WTC11 (cell line): ENCODE results near the gene ARHGAP15. TPM values are rescaled to one million over a fixed set of nuclear protein-coding genes. Genes with fewer than 3 reads are reported as not detected.

Experiments
- ATAC-seq: fragments of 200-7000 bp; cut with Tn5 transposase; 2 replicates; pipeline ENCODE4 v1.10.0; 2021; ENCODE audit warnings: mild to moderate bottlenecking, moderate library complexity
- CTCF ChIA-PET: fragments of 300-600 bp; sonication (Branson Sonifier 250); formaldehyde crosslinking; loops from one replicate; lab custom pipeline; 2021; ENCODE audit warnings: antibody characterized with exemption; lab: Charles Lee
- POLR2A ChIA-PET: fragments of 350-600 bp; sonication (Branson Sonifier 250); formaldehyde crosslinking; loops from one replicate; lab custom pipeline; 2021; ENCODE audit warnings: antibody characterized with exemption; lab: Charles Lee
- DNase-seq: peaks from one replicate; pipeline ENCODE4 v3.0.0; 2021; ENCODE audit warnings: low spot score
- H3K27ac Mint-ChIP-seq: 2 replicates; pipeline ENCODE4 v1.8.0; 2021; ENCODE audit warnings: mixed read lengths
- H3K27me3 Mint-ChIP-seq: 2 replicates; pipeline ENCODE4 v1.8.0; 2021; ENCODE audit warnings: low read depth, mild to moderate bottlenecking, moderate library complexity, mixed read lengths
- H3K36me3 Mint-ChIP-seq: 2 replicates; pipeline ENCODE4 v1.8.0; 2021; ENCODE audit warnings: mixed read lengths
- H3K4me1 Mint-ChIP-seq: 2 replicates; pipeline ENCODE4 v1.8.0; 2022; ENCODE audit warnings: mixed read lengths
- H3K4me3 Mint-ChIP-seq: 2 replicates; pipeline ENCODE4 v1.8.0; 2021; ENCODE audit warnings: mild to moderate bottlenecking, moderate library complexity, mixed read lengths
- H3K9me3 Mint-ChIP-seq: 2 replicates; pipeline ENCODE4 v1.8.0; 2021; ENCODE audit warnings: mixed read lengths
- CBFB ChIP-seq: sonication (generic); formaldehyde crosslinking; IDR thresholded peaks from 2 replicates; pipeline ENCODE4 v1.8.1; 2022; ENCODE audit warnings: mild to moderate bottlenecking, low read depth, missing genetic modification reagents
- KAT7 ChIP-seq: sonication (generic); formaldehyde crosslinking; IDR thresholded peaks from 2 replicates; pipeline ENCODE4 v1.8.1; 2023; ENCODE audit warnings: missing genetic modification reagents, mild to moderate bottlenecking, borderline replicate concordance
- NFYB ChIP-seq: sonication (generic); formaldehyde crosslinking; conservative IDR thresholded peaks from 2 replicates; pipeline ENCODE4 v1.8.0; 2022; ENCODE audit warnings: low read depth, missing genetic modification reagents
- NR2C2 ChIP-seq: sonication (generic); formaldehyde crosslinking; IDR thresholded peaks from 2 replicates; pipeline ENCODE4 v1.8.0; 2022; ENCODE audit warnings: mild to moderate bottlenecking, missing genetic modification reagents
- OVOL2 ChIP-seq: fragments of 250-450 bp; sonication (Bioruptor Pico); IDR thresholded peaks from 2 replicates; pipeline ENCODE4 v1.9.0; 2021; ENCODE audit warnings: mild to moderate bottlenecking, borderline replicate concordance
- STAT6 ChIP-seq: sonication (generic); formaldehyde crosslinking; conservative IDR thresholded peaks from 2 replicates; pipeline ENCODE4 v1.8.1; 2023; ENCODE audit warnings: mild to moderate bottlenecking, low read depth, missing genetic modification reagents, moderate library complexity
- TEAD4 ChIP-seq: sonication (generic); formaldehyde crosslinking; IDR thresholded peaks from 2 replicates; pipeline ENCODE4 v1.8.0; 2022; ENCODE audit warnings: mild to moderate bottlenecking, missing genetic modification reagents
- ZMAT4 ChIP-seq: fragments of 250-450 bp; sonication (Bioruptor Pico); IDR thresholded peaks from 2 replicates; pipeline ENCODE4 v1.9.0; 2021; ENCODE audit warnings: mild to moderate bottlenecking
- ZNF121 ChIP-seq: sonication (generic); formaldehyde crosslinking; IDR thresholded peaks from 2 replicates; pipeline ENCODE4 v1.8.0; 2023; ENCODE audit warnings: missing genetic modification reagents
- ZNF423 ChIP-seq: fragments of 250-450 bp; sonication (Bioruptor Pico); IDR thresholded peaks from 2 replicates; pipeline ENCODE4 v2.1.2; 2022; ENCODE audit warnings: mild to moderate bottlenecking, moderate library complexity
- ZNF425 ChIP-seq: fragments of 250-450 bp; sonication (Bioruptor Pico); conservative IDR thresholded peaks from 2 replicates; pipeline ENCODE4 v1.9.0; 2021; ENCODE audit warnings: mild to moderate bottlenecking
- total RNA-seq: library from RNA; stranded (reverse); gene quantifications from 3 replicates; pipeline ENCODE4 v1.2.3, GENCODE V29; 2021
- TF ChIP-seq, protein P1 (sequence below): fragments of 250-450 bp; sonication (Bioruptor Pico); IDR thresholded peaks from 2 replicates; pipeline ENCODE4 v1.8.0; 2021; ENCODE audit warnings: mild to moderate bottlenecking
- TF ChIP-seq, protein P2 (sequence below): sonication (generic); formaldehyde crosslinking; IDR thresholded peaks from 2 replicates; pipeline ENCODE4 v1.8.0; 2023; ENCODE audit warnings: missing genetic modification reagents
- TF ChIP-seq, protein P3 (sequence below): sonication (generic); formaldehyde crosslinking; IDR thresholded peaks from 2 replicates; pipeline ENCODE4 v1.8.0; 2022; ENCODE audit warnings: mild to moderate bottlenecking, missing genetic modification reagents
- TF ChIP-seq, protein P4 (sequence below): sonication (generic); formaldehyde crosslinking; IDR thresholded peaks from 2 replicates; pipeline ENCODE4 v1.8.1; 2023; ENCODE audit warnings: mild to moderate bottlenecking, missing genetic modification reagents, borderline replicate concordance
- TF ChIP-seq, protein P5 (sequence below): fragments of 250-450 bp; sonication (Bioruptor Pico); IDR thresholded peaks from 2 replicates; pipeline ENCODE4 v1.9.0; 2021; ENCODE audit warnings: mild to moderate bottlenecking, borderline replicate concordance

Gene ARHGAP15
- total RNA-seq, 1 experiment from 2014 or later: 0.28 TPM

- no peak overlapping the region for H3K4me3 Mint-ChIP-seq
- ChIA-PET POLR2A (no interaction called here), CTCF (no interaction called here)
- peaks cover 4% of the 10 kb centered on the region for H3K4me1 Mint-ChIP-seq
- no peak overlapping the region; the same call in 1 of the 2 replicates for H3K27ac Mint-ChIP-seq
- H3K27me3 Mint-ChIP-seq: no peaks in the 10 kb centered on the region
- DNase-seq: no peak
- peak; percentile 41; the same call in 1 of the 2 replicates for ATAC-seq
- no peaks in the 10 kb centered on the region for H3K9me3 Mint-ChIP-seq
- H3K36me3 Mint-ChIP-seq: no peaks in the 10 kb centered on the region
- TF ChIP-seq, protein P1, sequence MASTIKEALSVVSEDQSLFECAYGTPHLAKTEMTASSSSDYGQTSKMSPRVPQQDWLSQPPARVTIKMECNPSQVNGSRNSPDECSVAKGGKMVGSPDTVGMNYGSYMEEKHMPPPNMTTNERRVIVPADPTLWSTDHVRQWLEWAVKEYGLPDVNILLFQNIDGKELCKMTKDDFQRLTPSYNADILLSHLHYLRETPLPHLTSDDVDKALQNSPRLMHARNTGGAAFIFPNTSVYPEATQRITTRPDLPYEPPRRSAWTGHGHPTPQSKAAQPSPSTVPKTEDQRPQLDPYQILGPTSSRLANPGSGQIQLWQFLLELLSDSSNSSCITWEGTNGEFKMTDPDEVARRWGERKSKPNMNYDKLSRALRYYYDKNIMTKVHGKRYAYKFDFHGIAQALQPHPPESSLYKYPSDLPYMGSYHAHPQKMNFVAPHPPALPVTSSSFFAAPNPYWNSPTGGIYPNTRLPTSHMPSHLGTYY (CRISPR knock-in tag): no peak
- no peak for TF ChIP-seq ZNF423
- no peak for TF ChIP-seq CBFB (CRISPR knock-in tag)
- TF ChIP-seq, protein P2, sequence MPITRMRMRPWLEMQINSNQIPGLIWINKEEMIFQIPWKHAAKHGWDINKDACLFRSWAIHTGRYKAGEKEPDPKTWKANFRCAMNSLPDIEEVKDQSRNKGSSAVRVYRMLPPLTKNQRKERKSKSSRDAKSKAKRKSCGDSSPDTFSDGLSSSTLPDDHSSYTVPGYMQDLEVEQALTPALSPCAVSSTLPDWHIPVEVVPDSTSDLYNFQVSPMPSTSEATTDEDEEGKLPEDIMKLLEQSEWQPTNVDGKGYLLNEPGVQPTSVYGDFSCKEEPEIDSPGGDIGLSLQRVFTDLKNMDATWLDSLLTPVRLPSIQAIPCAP (CRISPR knock-in tag): no peak
- TF ChIP-seq NR2C2: no peak
- TF ChIP-seq STAT6: no peak
- no peak for TF ChIP-seq ZMAT4 (CRISPR knock-in tag)
- no peak for TF ChIP-seq OVOL2
- TF ChIP-seq TEAD4: no peak
- TF ChIP-seq ZNF121 (CRISPR knock-in tag): no peak
- TF ChIP-seq, protein P3, sequence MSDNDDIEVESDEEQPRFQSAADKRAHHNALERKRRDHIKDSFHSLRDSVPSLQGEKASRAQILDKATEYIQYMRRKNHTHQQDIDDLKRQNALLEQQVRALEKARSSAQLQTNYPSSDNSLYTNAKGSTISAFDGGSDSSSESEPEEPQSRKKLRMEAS: no peak
- TF ChIP-seq NFYB (CRISPR knock-in tag): no peak
- TF ChIP-seq KAT7 (CRISPR knock-in tag): no peak
- TF ChIP-seq, protein P4, sequence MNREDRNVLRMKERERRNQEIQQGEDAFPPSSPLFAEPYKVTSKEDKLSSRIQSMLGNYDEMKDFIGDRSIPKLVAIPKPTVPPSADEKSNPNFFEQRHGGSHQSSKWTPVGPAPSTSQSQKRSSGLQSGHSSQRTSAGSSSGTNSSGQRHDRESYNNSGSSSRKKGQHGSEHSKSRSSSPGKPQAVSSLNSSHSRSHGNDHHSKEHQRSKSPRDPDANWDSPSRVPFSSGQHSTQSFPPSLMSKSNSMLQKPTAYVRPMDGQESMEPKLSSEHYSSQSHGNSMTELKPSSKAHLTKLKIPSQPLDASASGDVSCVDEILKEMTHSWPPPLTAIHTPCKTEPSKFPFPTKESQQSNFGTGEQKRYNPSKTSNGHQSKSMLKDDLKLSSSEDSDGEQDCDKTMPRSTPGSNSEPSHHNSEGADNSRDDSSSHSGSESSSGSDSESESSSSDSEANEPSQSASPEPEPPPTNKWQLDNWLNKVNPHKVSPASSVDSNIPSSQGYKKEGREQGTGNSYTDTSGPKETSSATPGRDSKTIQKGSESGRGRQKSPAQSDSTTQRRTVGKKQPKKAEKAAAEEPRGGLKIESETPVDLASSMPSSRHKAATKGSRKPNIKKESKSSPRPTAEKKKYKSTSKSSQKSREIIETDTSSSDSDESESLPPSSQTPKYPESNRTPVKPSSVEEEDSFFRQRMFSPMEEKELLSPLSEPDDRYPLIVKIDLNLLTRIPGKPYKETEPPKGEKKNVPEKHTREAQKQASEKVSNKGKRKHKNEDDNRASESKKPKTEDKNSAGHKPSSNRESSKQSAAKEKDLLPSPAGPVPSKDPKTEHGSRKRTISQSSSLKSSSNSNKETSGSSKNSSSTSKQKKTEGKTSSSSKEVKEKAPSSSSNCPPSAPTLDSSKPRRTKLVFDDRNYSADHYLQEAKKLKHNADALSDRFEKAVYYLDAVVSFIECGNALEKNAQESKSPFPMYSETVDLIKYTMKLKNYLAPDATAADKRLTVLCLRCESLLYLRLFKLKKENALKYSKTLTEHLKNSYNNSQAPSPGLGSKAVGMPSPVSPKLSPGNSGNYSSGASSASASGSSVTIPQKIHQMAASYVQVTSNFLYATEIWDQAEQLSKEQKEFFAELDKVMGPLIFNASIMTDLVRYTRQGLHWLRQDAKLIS (CRISPR knock-in tag): no peak
- no peak for TF ChIP-seq ZNF425 (CRISPR knock-in tag)
- TF ChIP-seq, protein P5, sequence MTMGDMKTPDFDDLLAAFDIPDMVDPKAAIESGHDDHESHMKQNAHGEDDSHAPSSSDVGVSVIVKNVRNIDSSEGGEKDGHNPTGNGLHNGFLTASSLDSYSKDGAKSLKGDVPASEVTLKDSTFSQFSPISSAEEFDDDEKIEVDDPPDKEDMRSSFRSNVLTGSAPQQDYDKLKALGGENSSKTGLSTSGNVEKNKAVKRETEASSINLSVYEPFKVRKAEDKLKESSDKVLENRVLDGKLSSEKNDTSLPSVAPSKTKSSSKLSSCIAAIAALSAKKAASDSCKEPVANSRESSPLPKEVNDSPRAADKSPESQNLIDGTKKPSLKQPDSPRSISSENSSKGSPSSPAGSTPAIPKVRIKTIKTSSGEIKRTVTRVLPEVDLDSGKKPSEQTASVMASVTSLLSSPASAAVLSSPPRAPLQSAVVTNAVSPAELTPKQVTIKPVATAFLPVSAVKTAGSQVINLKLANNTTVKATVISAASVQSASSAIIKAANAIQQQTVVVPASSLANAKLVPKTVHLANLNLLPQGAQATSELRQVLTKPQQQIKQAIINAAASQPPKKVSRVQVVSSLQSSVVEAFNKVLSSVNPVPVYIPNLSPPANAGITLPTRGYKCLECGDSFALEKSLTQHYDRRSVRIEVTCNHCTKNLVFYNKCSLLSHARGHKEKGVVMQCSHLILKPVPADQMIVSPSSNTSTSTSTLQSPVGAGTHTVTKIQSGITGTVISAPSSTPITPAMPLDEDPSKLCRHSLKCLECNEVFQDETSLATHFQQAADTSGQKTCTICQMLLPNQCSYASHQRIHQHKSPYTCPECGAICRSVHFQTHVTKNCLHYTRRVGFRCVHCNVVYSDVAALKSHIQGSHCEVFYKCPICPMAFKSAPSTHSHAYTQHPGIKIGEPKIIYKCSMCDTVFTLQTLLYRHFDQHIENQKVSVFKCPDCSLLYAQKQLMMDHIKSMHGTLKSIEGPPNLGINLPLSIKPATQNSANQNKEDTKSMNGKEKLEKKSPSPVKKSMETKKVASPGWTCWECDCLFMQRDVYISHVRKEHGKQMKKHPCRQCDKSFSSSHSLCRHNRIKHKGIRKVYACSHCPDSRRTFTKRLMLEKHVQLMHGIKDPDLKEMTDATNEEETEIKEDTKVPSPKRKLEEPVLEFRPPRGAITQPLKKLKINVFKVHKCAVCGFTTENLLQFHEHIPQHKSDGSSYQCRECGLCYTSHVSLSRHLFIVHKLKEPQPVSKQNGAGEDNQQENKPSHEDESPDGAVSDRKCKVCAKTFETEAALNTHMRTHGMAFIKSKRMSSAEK: no peak
Observed at GRCh38 chr2:143645921-143646645, 516.9 kb downstream of the ARHGAP15 start.
